GM12878 (cell line): ENCODE results near the gene ARMH1. TPM values are rescaled to one million over a fixed set of nuclear protein-coding genes. Genes with fewer than 3 reads are reported as not detected.

Experiments
- ATF3 ChIP-seq: IDR thresholded peaks from 2 replicates; pipeline ENCODE4 v1.6.1; 2011; ENCODE audit warnings: low read depth, mild to moderate bottlenecking, low read length, moderate library complexity, borderline replicate concordance; ENCODE audit errors: extremely low read depth
- BMI1 ChIP-seq: fragments of 450-650 bp; IDR thresholded peaks from 2 replicates; pipeline ENCODE4 v1.6.1; 2016; ENCODE audit warnings: mild to moderate bottlenecking, moderate library complexity, borderline replicate concordance
- CHD1 ChIP-seq: IDR thresholded peaks from 2 replicates; pipeline ENCODE4 v1.6.1; 2012; ENCODE audit warnings: low read depth, low read length, improper control_type of control experiment
- CHD4 ChIP-seq: fragments of 200-600 bp; sonication (generic); IDR thresholded peaks from 2 replicates; pipeline ENCODE4 v1.6.1; 2016; ENCODE audit warnings: mild to moderate bottlenecking
- CREM ChIP-seq: IDR thresholded peaks from 2 replicates; pipeline ENCODE4 v1.6.1; 2014; ENCODE audit warnings: antibody characterized with exemption, low read depth
- E2F4 ChIP-seq: IDR thresholded peaks from 2 replicates; pipeline ENCODE4 v1.6.1; 2012; ENCODE audit warnings: low read depth, low read length, improper control_type of control experiment
- GABPA ChIP-seq: IDR thresholded peaks from 2 replicates; pipeline ENCODE4 v1.6.1; 2014; ENCODE audit warnings: antibody characterized with exemption, low read depth, mild to moderate bottlenecking, inconsistent platforms
- IKZF2 ChIP-seq, 2 experiments: fragments of 450-650 bp; IDR thresholded peaks; 2 replicates each; pipeline ENCODE4 v1.6.1; 2017; ENCODE audit warnings: mild to moderate bottlenecking in 2 of 2, moderate library complexity in 2 of 2
- MTA2 ChIP-seq: fragments of 450-650 bp; IDR thresholded peaks from 2 replicates; pipeline ENCODE4 v1.6.1; 2016; ENCODE audit warnings: low read depth, mild to moderate bottlenecking, moderate library complexity
- MTA3 ChIP-seq: IDR thresholded peaks from 2 replicates; pipeline ENCODE4 v1.6.1; 2012; ENCODE audit warnings: low read length, inconsistent platforms, borderline replicate concordance
- PML ChIP-seq: IDR thresholded peaks from 2 replicates; pipeline ENCODE4 v1.6.1; 2012; ENCODE audit warnings: low read length, inconsistent platforms
- RAD51 ChIP-seq: fragments of 450-650 bp; IDR thresholded peaks from 2 replicates; pipeline ENCODE4 v1.6.1; 2016; ENCODE audit warnings: moderate library complexity, mild to moderate bottlenecking, inconsistent platforms
- SKIL ChIP-seq: fragments of 450-650 bp; IDR thresholded peaks from 2 replicates; pipeline ENCODE4 v1.6.1; 2017; ENCODE audit warnings: mild to moderate bottlenecking, low read depth, inconsistent platforms; ENCODE audit not compliant: poor library complexity, severe bottlenecking
- SMAD1 ChIP-seq: fragments of 450-650 bp; IDR thresholded peaks from 2 replicates; pipeline ENCODE4 v1.6.1; 2018; ENCODE audit warnings: mild to moderate bottlenecking, low read depth; ENCODE audit not compliant: partially characterized antibody
- SRF ChIP-seq, 2 experiments: IDR thresholded peaks; 2 replicates each; pipeline ENCODE4 v1.6.1; 2011; ENCODE audit warnings: low read depth in 2 of 2, low read length in 2 of 2, mild to moderate bottlenecking in 1 of 2, moderate library complexity in 1 of 2
- STAT3 ChIP-seq: IDR thresholded peaks from 2 replicates; pipeline ENCODE4 v1.6.1; 2011; ENCODE audit warnings: low read depth, low read length, improper control_type of control experiment
- ZBED1 ChIP-seq: IDR thresholded peaks from 2 replicates; pipeline ENCODE4 v1.6.1; 2016; ENCODE audit warnings: borderline replicate concordance
- polyA plus RNA-seq, 11 experiments: library from polyadenylated mRNA; depleted of rRNA in 4 of 11; unstranded in 6 of 11; stranded (reverse) in 5 of 11; fragments of >200 nt; fragmentation: Nextera tagmentation in 4 of 11; fragmentation: Illumina TruSeq in 1 of 11; extraction: Ambion mirVana in 4 of 11; extraction: Trizol in 1 of 11; gene quantifications; 1 replicate in 1 of 11; 2 replicates in 10 of 11; pipeline versions ENCODE4 v1.2.1 to v1.2.3, GENCODE V29; 2011 to 2016; ENCODE audit warnings: inconsistent platforms in 2 of 11, missing spikeins in 2 of 11, low read depth in 1 of 11
- total RNA-seq, 4 experiments: library from RNA; depleted of rRNA in 3 of 4; stranded (reverse); fragments of >200 nt in 3 of 4; fragmentation: Illumina TruSeq in 1 of 4; extraction: Trizol in 1 of 4; gene quantifications; 2 replicates each; pipeline versions ENCODE4 v1.2.1 to v1.2.3, GENCODE V29; 2013 to 2021
- TF ChIP-seq, protein P1 (sequence below): fragments of 450-650 bp; IDR thresholded peaks from 2 replicates; pipeline ENCODE4 v1.6.1; 2017; ENCODE audit warnings: mild to moderate bottlenecking
- TF ChIP-seq, protein P2 (sequence below): IDR thresholded peaks from 2 replicates; pipeline ENCODE4 v1.6.1; 2012; ENCODE audit warnings: improper control_type of control experiment, low read depth, low read length; ENCODE audit not compliant: insufficient replicate concordance

Gene ARMH1
- total and polyA plus RNA-seq, 10 of the 15 experiments (the other 5 are each of a cell fraction or from before 2014, with no cell fraction given), result 0.93 to 43.9 (median 8.2) TPM

DNA sequence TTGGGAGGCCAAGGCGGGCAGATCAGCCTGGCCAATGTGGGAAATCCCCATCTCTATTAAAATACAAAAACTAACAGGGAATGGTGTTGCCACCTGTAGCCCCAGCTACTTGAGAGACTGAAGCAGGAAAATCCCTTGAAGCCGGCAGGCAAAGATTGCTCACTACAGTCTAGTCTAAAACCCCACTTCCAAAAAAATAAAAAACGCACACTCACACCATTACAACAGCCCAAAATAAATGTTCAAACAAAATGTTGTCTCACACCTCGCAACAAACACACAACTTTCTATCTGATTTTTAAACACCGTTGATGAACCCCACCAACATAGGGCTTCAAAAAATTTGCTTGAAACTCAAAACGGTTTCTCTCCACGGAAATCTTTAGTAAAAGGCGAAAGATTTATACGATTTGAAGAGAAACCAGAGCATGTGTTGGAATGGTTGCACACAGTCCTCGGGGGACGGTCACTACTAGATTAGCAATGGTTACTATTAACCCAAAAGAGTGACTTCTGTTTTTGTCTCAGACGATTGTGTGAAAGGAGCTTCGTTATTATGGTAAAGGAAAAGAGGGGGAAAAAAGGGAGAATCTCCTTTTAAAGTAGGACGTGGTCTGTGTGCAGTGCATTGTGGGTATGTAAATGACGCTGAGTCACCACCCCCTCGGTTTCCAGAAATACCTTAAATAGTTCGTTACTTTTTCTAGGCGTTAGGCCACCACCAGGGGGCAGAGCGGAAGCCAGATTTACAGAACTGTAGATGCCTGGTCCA is 56.4 kb downstream of the ARMH1 start, which contains the start of gene RNU5D-1 (continued):
- TF ChIP-seq E2F4, result no peak
- TF ChIP-seq CHD1, result no peak
- peak; percentile 100 for TF ChIP-seq ZBED1
- TF ChIP-seq CREM, result peak; percentile 72
- TF ChIP-seq SKIL, result peak; percentile 88
- TF ChIP-seq, protein P1, sequence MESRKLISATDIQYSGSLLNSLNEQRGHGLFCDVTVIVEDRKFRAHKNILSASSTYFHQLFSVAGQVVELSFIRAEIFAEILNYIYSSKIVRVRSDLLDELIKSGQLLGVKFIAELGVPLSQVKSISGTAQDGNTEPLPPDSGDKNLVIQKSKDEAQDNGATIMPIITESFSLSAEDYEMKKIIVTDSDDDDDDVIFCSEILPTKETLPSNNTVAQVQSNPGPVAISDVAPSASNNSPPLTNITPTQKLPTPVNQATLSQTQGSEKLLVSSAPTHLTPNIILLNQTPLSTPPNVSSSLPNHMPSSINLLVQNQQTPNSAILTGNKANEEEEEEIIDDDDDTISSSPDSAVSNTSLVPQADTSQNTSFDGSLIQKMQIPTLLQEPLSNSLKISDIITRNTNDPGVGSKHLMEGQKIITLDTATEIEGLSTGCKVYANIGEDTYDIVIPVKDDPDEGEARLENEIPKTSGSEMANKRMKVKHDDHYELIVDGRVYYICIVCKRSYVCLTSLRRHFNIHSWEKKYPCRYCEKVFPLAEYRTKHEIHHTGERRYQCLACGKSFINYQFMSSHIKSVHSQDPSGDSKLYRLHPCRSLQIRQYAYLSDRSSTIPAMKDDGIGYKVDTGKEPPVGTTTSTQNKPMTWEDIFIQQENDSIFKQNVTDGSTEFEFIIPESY, result no peak
- TF ChIP-seq, protein P2, sequence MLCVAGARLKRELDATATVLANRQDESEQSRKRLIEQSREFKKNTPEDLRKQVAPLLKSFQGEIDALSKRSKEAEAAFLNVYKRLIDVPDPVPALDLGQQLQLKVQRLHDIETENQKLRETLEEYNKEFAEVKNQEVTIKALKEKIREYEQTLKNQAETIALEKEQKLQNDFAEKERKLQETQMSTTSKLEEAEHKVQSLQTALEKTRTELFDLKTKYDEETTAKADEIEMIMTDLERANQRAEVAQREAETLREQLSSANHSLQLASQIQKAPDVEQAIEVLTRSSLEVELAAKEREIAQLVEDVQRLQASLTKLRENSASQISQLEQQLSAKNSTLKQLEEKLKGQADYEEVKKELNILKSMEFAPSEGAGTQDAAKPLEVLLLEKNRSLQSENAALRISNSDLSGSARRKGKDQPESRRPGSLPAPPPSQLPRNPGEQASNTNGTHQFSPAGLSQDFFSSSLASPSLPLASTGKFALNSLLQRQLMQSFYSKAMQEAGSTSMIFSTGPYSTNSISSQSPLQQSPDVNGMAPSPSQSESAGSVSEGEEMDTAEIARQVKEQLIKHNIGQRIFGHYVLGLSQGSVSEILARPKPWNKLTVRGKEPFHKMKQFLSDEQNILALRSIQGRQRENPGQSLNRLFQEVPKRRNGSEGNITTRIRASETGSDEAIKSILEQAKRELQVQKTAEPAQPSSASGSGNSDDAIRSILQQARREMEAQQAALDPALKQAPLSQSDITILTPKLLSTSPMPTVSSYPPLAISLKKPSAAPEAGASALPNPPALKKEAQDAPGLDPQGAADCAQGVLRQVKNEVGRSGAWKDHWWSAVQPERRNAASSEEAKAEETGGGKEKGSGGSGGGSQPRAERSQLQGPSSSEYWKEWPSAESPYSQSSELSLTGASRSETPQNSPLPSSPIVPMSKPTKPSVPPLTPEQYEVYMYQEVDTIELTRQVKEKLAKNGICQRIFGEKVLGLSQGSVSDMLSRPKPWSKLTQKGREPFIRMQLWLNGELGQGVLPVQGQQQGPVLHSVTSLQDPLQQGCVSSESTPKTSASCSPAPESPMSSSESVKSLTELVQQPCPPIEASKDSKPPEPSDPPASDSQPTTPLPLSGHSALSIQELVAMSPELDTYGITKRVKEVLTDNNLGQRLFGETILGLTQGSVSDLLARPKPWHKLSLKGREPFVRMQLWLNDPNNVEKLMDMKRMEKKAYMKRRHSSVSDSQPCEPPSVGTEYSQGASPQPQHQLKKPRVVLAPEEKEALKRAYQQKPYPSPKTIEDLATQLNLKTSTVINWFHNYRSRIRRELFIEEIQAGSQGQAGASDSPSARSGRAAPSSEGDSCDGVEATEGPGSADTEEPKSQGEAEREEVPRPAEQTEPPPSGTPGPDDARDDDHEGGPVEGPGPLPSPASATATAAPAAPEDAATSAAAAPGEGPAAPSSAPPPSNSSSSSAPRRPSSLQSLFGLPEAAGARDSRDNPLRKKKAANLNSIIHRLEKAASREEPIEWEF, result no peak
- TF ChIP-seq STAT3, result no peak
- peak; percentile 100 for TF ChIP-seq MTA3
- TF ChIP-seq ATF3, result peak; percentile 43; the same call in 1 of the 2 replicates
- peak; percentile 52; the same call in 1 of the 2 replicates for TF ChIP-seq MTA2
- TF ChIP-seq BMI1, result peak; percentile 97
- TF ChIP-seq IKZF2 (IDR thresholded peaks at IDR 0.05), result peak; percentile 98
- peak; percentile 64; the same call in 1 of the 2 replicates for TF ChIP-seq GABPA
- TF ChIP-seq SRF (IDR thresholded peaks at IDR 0.05; ENCODE audit: low read depth in 2 of 2, low read length in 2 of 2), result peak in 1 of 2 experiments; percentile 89; a peak in 2 of 4 replicates
- peak; percentile 100 for TF ChIP-seq PML
- TF ChIP-seq CHD4, result no peak
- peak; percentile 51; the same call in 1 of the 2 replicates for TF ChIP-seq RAD51
- TF ChIP-seq SMAD1, result peak; percentile 99
